HG03196 (cell line): ENCODE results near the gene FFAR4.

Source experiments
- ATAC-seq: cut with Tn5 transposase; IDR thresholded peaks from one replicate; pipeline ENCODE4 v1.9.1; 2021; ENCODE audit not compliant: unreplicated experiment

The FFAR4 gene

DNA sequence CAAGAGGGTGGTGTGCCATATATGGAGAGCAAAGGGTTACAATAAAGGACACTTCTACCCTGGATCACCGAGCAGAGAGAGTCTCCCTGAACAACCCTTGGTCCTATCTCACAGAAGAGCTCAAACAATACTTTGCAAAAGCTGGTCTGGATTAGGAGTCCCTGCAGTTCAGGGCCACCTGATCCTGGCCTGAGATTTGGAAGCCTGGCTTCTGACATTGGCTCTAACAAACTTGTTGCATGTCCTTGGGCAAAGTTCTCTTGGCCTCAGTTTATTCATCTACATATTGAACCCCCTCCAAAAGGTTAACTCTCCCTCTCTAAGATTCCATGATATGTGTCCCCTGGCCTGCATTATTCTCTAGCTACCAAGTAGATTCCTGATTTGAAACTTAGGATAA is 32.9 kb downstream of the FFAR4 start:
- no peak for ATAC-seq

DNA sequence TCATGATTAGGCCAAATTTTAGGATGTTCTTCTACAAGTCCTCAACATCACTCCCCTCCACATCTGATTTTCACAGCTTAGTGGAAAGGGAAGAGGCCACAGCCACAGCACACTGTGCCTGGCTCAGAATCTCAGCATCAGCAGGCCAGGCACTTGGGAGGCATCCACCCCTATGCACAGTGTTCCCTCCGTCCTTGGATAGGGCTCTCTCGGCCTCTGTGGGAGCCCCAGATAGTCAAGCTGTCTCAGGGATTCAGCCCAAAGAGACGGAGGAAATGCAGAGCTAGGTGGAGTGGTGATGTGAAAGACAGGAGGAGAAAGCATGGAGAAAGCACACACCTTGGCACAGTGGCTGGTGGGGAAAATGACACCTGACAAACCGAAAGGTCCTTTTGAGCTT is 33.3 kb downstream of the FFAR4 start:
- ATAC-seq = no peak

DNA sequence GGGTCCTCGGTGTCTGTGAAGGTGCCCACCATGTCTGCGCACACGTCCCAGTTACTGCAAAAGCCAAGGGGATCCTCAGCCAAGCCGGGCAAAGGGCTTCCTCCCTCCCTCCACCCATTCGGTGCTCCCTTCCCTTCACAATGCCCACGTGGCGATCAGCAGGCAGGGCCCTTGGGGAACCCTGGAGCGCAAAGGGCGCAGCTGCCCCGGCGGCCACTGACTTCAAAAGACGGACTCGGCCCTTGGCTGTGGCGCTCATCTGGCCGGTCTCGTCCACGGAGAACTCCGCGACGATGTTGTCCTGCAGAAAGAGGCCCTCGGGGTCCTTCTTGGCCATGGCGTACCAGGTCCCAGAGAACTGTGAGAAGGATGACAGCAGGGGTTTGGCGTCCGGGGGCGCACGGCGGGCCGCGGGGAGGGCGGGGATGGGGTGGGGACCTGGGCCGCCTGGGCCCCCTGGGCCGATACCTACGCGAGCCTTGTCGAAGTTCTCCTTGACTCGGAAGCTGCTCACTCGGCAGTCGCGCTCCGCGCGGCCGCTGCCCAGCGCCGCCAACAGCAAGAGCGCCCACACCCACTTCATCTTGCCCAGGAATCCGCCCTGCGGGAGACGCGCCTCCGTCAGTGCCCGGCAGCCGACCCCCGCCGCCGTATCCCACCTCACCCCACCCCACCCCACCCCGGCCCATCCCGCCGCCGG is 34.1 kb downstream of the FFAR4 start:
- ATAC-seq = no peak

DNA sequence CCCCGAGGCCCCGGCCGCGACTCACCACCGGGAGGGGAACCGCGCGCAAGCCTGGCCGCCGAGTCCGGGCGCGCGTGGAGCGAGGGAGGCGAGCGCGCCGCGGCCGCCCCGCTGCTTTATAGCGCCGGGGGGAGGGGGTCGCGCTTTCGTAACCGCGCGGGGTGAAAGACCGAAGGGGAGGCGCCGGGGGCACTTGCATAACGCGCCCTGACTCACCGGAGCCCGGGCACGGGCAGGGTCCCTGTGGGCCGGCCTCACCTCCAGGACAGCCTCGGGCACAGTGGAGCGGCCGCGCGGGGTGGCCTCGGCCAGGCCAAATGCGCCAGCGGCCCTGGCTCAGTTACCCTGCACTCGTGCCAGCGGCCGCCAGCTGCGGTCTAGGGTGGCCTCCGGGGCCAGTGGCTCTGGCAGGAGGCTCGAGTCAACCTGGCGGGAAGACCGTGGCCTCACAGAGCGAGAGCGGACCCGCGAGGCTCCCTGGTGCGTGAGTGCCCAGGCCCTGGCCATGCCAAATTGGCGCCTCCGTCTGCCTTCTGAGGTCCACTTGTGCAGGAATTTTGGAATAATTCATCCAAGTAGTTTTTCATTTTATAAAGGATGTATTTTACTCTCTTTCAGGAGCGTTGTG is 34.8 kb downstream of the FFAR4 start, which contains the start of gene RBP4:
RBP4 (minus strand) TSS at position 90 of the 628 bp plus-strand sequence. CDS start 207 bp downstream, outside the sequence.
- no peak for ATAC-seq

DNA sequence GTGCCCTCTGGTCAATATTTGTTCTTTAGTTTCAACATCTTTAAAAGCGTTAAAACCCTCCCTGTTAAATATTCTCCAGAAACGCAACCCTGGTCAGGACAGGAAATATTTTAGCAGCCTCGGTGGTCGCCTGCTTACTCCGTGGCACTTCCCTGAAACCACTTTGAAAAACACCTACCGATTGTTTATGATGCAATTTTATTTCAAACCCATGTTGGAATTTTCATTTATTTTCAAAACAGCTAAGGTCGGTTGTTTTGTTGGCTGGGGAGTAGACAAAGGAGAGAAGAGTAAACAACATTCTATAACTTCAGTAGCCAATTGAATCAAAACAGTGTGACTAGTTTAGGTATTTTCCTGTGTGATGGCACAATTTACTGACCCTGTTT is 35.3 kb downstream of the FFAR4 start:
- ATAC-seq = no peak

DNA sequence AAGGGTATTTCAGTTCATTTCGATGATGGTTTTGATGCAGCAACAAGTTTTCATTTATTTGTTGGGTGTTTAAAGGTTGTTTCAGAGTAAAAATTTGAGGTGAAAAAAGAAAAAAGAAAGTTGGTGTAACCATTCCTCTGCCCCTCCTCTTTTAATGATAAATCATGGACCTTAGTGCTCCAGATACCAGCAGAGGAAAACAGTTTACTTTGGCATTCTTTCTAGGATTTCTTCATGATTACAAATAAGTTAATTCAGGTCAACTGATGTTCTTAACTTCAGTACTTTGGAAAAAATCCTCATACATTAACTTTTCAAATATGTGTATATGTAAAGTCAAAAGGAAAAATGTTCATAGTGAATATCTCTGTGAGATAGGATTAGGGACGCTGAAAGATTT is 36.6 kb downstream of the FFAR4 start:
- no peak for ATAC-seq

DNA sequence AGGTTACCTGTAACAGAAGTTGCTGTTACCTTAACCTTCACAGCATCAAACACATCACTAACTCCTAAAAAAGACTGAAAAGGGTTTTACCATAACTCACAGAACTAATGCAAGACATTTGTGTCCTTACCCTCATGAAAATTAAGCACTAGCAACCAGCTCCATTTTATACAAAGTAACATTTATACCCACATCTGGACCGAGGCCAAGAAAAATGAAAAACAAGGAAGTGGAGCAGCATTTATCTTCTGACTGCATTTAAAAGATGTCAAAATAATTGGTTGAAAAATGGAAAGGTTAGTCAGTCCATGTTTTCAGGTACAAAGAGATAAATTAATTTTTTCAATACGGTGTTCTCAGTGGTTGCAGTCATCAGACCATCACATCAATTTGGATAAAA is 37.7 kb downstream of the FFAR4 start:
- no peak for ATAC-seq

DNA sequence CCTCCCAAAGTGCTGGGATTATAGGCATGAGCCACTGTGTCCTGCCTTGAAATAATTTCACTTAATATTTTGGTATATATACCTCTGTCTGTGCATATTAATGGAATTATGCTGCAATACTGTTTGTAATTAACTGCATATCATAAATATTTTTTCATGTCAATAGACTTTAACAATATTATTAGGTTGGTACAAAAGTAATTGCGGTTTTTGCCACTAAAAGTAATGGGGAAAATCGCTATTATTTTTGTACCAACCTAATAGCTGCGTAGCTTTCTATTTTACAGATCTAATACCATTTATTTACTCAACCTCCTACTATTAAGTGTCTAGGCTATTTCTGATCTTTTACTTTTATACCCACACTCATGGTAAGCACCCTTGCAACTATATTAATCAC is 42.0 kb downstream of the FFAR4 start:
- ATAC-seq = no peak

DNA sequence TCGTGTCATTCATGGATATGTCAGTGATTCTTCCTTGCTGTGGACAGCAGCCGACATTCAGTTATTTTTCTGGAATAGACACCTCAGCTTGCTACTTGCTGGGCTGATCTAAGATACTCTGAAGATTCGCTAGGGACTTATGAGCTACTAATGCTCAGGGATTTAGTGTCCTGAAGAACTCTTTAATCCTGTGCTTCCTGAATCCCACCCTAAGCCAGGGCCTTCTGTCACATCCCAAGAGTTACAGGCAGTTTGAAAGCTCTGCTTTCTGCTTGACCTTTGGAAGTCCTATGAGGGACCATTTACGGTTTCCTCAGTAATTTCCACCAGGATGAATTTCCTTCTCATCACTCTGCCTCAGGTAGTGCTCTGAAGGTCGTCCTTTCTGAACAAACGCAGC is 45.8 kb downstream of the FFAR4 start, which contains the start of gene PDE6C:
PDE6C (plus strand) TSS at position 227 of the 400 bp plus-strand sequence. CDS start 189 bp downstream, outside the sequence.
- ATAC-seq = no peak

DNA sequence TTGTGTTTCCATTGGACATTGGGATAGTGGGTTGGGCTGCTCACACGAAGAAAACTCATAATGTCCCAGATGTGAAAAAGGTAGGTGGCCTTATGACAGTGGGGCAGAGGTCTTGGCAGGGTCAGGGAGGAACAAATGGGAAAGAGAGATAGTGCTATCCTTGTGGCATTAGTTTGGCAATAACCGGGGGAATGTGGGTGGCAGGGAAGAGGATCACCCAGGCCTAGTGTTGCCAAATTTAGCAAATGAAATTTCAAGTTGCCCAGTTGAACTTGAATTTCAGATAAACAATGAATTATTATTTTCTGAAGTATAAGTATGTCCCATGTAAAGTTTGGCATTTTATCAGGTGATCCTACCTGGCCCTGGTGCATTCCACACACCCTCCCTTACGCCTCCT is 46.7 kb downstream of the FFAR4 start:
- no peak for ATAC-seq

DNA sequence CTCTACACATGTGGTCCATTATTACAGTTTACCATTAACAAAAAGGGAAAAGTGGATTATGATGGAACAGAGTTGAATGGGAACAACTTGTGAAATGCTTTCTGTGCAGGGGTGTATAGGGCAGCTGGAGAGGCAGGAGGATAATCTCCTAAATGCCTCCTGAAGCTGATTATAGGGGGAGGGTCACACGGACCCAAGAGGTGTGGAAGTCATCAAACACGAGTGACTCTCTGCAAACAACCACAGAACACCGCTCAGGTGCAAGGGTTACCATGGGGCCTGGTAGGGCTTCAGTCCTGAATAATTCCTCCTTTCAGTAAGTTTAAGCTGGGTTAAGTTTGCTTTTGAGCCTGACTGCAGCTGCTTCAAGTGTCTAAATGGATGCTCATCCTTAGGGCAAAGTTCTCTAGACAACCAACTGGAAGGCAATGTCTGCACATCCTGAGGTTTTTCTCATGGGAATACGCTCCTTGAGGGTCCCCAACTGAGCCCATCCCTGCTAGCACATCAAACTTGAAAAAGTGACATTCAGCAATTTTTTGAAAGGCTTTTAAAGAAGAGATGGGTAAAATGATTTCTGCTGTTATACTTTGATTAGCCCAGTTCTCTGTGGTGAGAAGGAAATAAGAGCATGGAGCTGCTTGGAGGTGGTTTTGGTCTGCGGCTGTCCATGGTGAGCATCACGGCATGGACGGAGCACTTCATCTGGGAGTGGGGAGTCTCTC is 47.8 kb downstream of the FFAR4 start:
- ATAC-seq = no peak

DNA sequence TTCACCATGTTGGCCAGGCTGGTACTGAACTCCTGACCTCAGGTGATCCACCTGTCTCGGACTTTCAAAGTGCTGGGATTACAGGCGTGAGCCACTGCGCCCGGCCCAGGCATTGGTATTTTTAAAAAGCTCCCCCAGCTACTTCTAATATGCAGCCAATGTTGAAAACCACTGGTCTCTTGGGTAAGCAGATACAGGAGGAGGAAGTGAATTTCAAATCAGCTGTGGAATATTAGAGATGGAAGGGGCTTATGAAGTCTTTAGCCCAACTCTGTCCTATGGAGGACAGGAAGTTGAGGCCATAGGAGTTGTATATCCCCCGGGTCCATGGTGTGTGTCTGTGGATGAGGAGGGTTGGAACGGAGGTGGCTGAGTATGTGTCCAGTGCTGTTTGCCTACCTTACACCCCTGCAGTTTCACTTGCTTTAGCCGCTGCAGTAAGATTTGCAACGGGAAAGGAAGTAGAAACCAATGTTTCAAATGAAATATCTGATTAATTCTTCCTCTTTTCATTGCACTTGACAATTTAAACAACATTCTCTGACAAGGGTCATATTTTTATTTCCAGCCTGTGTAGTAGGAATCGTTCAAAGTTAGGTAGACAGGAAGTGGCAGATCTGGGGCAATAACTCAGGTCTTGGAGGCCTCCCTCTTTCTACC is 49.2 kb downstream of the FFAR4 start:
- no peak for ATAC-seq

DNA sequence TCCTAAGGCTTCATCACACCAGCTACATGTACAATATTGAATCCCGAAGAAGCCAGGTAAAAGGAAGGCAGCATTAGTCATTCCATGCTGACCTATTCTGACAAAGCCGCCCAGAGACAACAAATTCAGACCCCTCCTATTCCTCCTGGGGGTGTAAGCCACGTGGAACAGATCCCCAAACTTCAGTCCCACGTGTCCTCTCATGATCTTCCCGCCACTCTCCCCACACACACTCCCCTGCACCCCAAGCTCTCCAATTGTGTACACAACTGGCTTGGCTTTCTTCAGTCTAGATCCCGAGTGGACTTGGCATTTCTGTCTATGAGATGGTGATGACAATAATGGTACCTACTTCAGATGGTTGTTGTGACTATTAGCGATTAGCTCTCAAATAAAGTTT is 54.5 kb downstream of the FFAR4 start:
- no peak for ATAC-seq

DNA sequence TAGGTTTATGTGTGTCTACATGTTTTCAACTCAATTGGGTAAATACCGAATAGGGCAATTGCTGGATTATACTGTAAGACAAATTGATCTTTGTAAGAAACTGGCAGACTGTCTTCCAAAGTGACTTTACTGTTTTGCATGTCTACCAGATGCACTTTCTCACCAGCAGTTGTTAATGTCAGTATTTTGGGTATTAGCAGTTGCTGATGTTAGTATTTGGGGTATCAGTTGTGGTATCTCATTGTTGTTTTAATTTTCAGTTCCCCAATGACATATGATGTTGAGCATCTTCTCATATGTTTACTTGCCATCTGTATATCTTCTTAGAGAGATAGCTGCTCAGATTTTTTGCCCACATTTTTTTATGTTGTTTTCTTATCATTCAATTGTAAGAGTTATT is 56.5 kb downstream of the FFAR4 start:
- ATAC-seq = no peak

DNA sequence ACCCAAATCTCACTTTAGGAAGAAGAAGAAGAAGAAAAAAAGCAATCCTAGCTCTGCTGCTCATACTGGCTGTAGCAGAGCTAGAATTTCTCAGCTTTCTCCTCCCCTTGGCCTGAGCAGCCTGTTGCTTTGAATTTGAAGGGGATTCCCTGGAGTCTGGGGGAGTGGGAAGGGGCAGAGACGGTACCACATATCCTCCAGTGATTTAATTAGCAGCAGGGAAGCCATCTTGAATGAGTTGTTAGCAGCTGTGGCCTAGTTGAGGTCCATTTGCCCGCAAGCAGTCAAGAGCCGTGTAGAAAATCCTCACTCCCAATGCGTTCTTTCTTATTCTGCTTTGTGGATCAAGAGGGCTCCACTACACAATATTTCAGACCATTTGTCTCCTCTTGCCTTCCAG is 62.4 kb downstream of the FFAR4 start:
- ATAC-seq = no peak

DNA sequence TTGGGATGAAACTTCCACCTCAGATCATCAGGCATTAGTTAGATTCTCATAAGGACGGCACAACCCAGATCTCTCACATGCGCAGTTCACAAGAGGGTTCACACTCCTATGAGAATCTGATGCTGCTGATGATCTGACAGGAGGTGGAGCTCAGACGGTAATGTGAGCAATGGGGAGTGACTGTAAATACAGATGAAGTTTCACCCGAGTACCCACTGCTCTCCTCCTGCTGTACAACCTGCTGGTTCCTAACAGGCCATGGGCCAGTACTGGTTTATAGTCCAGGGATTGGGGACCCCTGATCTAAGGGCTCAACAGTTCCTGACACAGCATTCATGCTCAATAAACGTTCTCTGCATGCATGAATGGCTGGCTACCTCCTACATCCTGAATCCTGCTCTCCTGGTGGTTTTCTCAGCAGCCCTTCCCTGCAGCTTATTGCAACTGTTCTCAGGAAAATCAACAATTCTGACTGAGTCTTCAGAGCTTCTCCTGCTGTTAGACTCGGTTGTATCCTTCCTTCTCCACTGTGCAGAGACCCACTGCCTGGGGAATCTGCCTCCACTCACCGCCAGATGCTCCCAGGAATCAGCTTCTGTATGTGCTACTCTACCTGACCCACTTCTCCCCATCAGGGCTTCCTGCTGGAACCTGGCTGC is 63.3 kb downstream of the FFAR4 start:
- ATAC-seq = no peak

DNA sequence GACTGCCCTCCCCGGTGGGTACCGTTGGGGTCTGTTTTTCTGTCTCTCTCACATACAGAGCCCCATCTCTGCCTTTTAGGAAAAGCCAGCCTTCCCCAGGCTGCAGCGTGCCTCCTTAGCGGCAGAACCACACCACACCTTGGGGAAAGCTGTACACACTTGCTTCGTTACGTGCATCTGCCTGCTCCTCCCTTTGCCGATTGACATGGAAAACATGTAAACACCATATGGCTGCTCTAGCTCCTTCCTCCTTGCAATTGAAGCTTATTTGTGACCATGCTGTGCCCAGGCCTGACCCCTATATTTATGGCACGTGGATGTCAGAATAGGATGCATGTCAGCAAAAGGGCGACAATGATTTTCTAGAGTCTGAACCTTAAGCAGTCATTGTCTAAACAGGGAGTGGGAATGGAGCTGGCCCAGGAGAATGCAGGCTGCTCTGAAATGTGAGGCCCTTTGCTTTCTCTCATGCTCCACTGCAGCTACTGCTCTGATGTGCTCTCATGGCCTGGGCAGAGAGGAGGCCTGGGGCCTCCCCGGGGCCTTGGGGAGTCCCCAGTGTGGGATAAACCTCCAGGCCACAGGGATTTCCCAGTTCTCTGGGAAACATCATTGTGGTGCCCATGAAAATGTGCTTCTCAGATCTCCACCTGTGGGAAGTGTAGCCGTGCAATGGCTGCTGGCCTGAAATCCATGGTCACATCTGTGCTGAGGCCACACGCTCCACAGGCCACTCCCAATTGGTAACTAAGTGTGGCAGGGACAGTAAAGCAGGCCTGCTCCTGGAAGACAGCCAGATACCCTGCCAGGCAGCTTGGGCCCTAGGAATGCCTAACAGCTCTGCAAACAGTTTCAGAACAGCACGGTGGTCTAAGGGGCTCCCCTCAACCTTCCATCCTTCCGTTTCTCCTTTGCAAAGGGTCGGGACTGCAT is 64.4 kb downstream of the FFAR4 start:
- ATAC-seq = no peak
